Epithelial cell of proximal tubule (primary cell): ENCODE measurements around the gene SMIM31. TPM values are rescaled to one million over a fixed set of nuclear protein-coding genes. Genes with fewer than 3 reads are reported as not detected.

Experiments used
- DNase-seq: peaks from one replicate; pipeline ENCODE4 v3.0.0-alpha.2; 2011; ENCODE audit warnings: low read depth
- H3K4me3 ChIP-seq: 2 replicates; pipeline ENCODE4 v1.5.1; 2011; ENCODE audit warnings: low read depth, mild to moderate bottlenecking, low read length
- CTCF ChIP-seq: conservative IDR thresholded peaks from 2 replicates; pipeline ENCODE4 v1.5.1; 2012; ENCODE audit warnings: low read depth, mild to moderate bottlenecking, low read length
- total RNA-seq: library from RNA; depleted of rRNA; stranded (reverse); fragments of >200 nt; gene quantifications from 2 replicates; pipeline ENCODE4 v1.2.3, GENCODE V29; 2015

The SMIM31 gene
- total RNA-seq, 1 donor from 2014 or later = not detected

GRCh38 chr4:164765833-164766232, 11.9 kb downstream of the SMIM31 start:
- DNase-seq = no peak
- no peak overlapping the region for H3K4me3 ChIP-seq
- no peak for TF ChIP-seq CTCF

- no peak for DNase-seq
- no peak overlapping the region for H3K4me3 ChIP-seq
- peak; percentile 48 for TF ChIP-seq CTCF
Measured at GRCh38 chr4:164768516-164768915, 14.6 kb downstream of the SMIM31 start.

GRCh38 chr4:164770010-164770724, 16.2 kb downstream of the SMIM31 start:
- no peak for DNase-seq
- H3K4me3 ChIP-seq = no peak overlapping the region
- no peak for TF ChIP-seq CTCF

- DNase-seq = no peak
- no peak for TF ChIP-seq CTCF
- H3K4me3 ChIP-seq = no peak overlapping the region
Measured at GRCh38 chr4:164771088-164771487, 17.2 kb downstream of the SMIM31 start.

GRCh38 chr4:164772076-164772475, 18.1 kb downstream of the SMIM31 start:
- H3K4me3 ChIP-seq = no peak overlapping the region
- no peak for DNase-seq
- no peak for TF ChIP-seq CTCF

- DNase-seq = no peak
- no peak for TF ChIP-seq CTCF
- H3K4me3 ChIP-seq = no peak overlapping the region
Measured at GRCh38 chr4:164779080-164779479, 25.1 kb downstream of the SMIM31 start.

- TF ChIP-seq CTCF = peak; percentile 92
- no peak overlapping the region for H3K4me3 ChIP-seq
- no peak for DNase-seq
Measured at GRCh38 chr4:164779811-164780216, 25.9 kb downstream of the SMIM31 start.
